ENCODE data around the gene ITSN1. TPM values are rescaled to one million over a fixed set of nuclear protein-coding genes. Genes with fewer than 3 reads are reported as not detected.

The ITSN1 gene
- total RNA-seq, 3 donors from 2014 or later, result 39.5 to 113 (median 58.3) TPM

- Histone ChIP-seq H3K4me1 (no peaks in the 10 kb centered on the region), H3K4me3 (no peak overlapping the region), H3K9me3 (no peaks in the 10 kb centered on the region), H3K27me3 (no peaks in the 10 kb centered on the region), H3K36me3 (no peaks in the 10 kb centered on the region), H3K27ac (no peak overlapping the region)
- TF ChIP-seq POLR2A (IDR thresholded peaks at IDR 0.05) (no peak), CTCF (IDR thresholded peaks at IDR 0.05) (no peak), POLR2AphosphoS5 (IDR thresholded peaks at IDR 0.05) (no peak)
- intact Hi-C loops (cut with DNase I; ENCODE audit: low total_unique reads), result no loop called here
- DNase-seq (ENCODE audit: low spot score in 2 of 2), result no peak
Observed at GRCh38 chr21:33650929-33651509, 8.7 kb downstream of the ITSN1 start.

GRCh38 chr21:33651965-33652680, 9.8 kb downstream of the ITSN1 start:
- no peak overlapping the region for H3K4me3 ChIP-seq
- intact Hi-C loops (cut with DNase I; ENCODE audit: low total_unique reads), result no loop called here
- H3K9me3 ChIP-seq, result no peaks in the 10 kb centered on the region
- DNase-seq (ENCODE audit: low spot score in 2 of 2), result no peak
- no peak overlapping the region for H3K27ac ChIP-seq
- no peaks in the 10 kb centered on the region for H3K36me3 ChIP-seq
- no peaks in the 10 kb centered on the region for H3K4me1 ChIP-seq
- no peak for TF ChIP-seq POLR2AphosphoS5 (IDR thresholded peaks at IDR 0.05)
- TF ChIP-seq POLR2A (IDR thresholded peaks at IDR 0.05), result no peak
- no peak for TF ChIP-seq CTCF (IDR thresholded peaks at IDR 0.05)
- H3K27me3 ChIP-seq, result no peaks in the 10 kb centered on the region

- intact Hi-C loops (cut with DNase I; ENCODE audit: low total_unique reads), result no loop called here
- no peaks in the 10 kb centered on the region for H3K9me3 ChIP-seq
- no peaks in the 10 kb centered on the region for H3K4me1 ChIP-seq
- no peak overlapping the region for H3K27ac ChIP-seq
- TF ChIP-seq POLR2AphosphoS5 (IDR thresholded peaks at IDR 0.05), result no peak
- no peak for TF ChIP-seq CTCF (IDR thresholded peaks at IDR 0.05)
- TF ChIP-seq POLR2A (IDR thresholded peaks at IDR 0.05), result no peak
- DNase-seq (ENCODE audit: low spot score in 2 of 2), result no peak
- H3K27me3 ChIP-seq, result no peaks in the 10 kb centered on the region
- no peak overlapping the region for H3K4me3 ChIP-seq
- no peaks in the 10 kb centered on the region for H3K36me3 ChIP-seq
Observed at GRCh38 chr21:33654412-33654811, 12.1 kb downstream of the ITSN1 start.

- Histone ChIP-seq H3K27ac (no peak overlapping the region), H3K4me1 (no peaks in the 10 kb centered on the region), H3K36me3 (no peaks in the 10 kb centered on the region), H3K9me3 (no peaks in the 10 kb centered on the region), H3K27me3 (no peaks in the 10 kb centered on the region), H3K4me3 (no peak overlapping the region)
- TF ChIP-seq POLR2AphosphoS5 (IDR thresholded peaks at IDR 0.05), result no peak
- TF ChIP-seq CTCF (IDR thresholded peaks at IDR 0.05), result no peak
- TF ChIP-seq POLR2A (IDR thresholded peaks at IDR 0.05), result no peak
- DNase-seq (ENCODE audit: low spot score in 2 of 2), result no peak
- intact Hi-C loops (cut with DNase I; ENCODE audit: low total_unique reads), result no loop called here
Observed at GRCh38 chr21:33655588-33656221, 13.4 kb downstream of the ITSN1 start.
